Heart left ventricle (tissue), 16 donors: ENCODE results near the gene TMSB15A. TPM values are rescaled to one million over a fixed set of nuclear protein-coding genes. Genes with fewer than 3 reads are reported as not detected.
"Not testable (repeated sequence)": the region's sequence is repeated elsewhere in the genome, so short reads cannot be mapped to it uniquely, and the experiment has no call there.

Experiments
- ATAC-seq, 4 donors: fragments of 200-7000 bp; cut with Tn5 transposase; one replicate each; pipeline ENCODE4 v1.9.1; 2020 to 2022; ENCODE audit warnings: moderate library complexity in 4 of 4, mild to moderate bottlenecking in 3 of 4, moderate number of reproducible peaks in 1 of 4
- DNase-seq, 5 donors: peaks; one replicate each; pipeline ENCODE4 v3.0.0-alpha.2; 2020
- H3K27ac ChIP-seq, 12 donors: fragments of 200-600 bp; sonication (generic) in 4 of 12; one replicate each; pipeline versions ENCODE4 v1.5.0 to v1.8.0; 2016 to 2022; ENCODE audit warnings: mild to moderate bottlenecking in 2 of 12
- H3K27me3 ChIP-seq, 9 donors: fragments of 200-600 bp; sonication (generic) in 2 of 9; one replicate each; pipeline versions ENCODE4 v1.5.1 to v1.8.0; 2016 to 2022; ENCODE audit warnings: mild to moderate bottlenecking in 3 of 9
- H3K36me3 ChIP-seq, 9 donors: fragments of 200-600 bp; sonication (generic) in 2 of 9; one replicate each; pipeline versions ENCODE4 v1.5.0 to v1.8.0; 2018 to 2022; ENCODE audit warnings: mild to moderate bottlenecking in 2 of 9
- H3K4me1 ChIP-seq, 12 donors: fragments of 200-600 bp; sonication (generic) in 4 of 12; one replicate each; pipeline versions ENCODE4 v1.5.0 to v1.8.0; 2016 to 2022; ENCODE audit warnings: mild to moderate bottlenecking in 3 of 12
- H3K4me3 ChIP-seq, 12 donors: fragments of 200-600 bp; sonication (generic) in 4 of 12; one replicate each; pipeline versions ENCODE4 v1.5.0 to v1.8.0; 2017 to 2022; ENCODE audit warnings: mild to moderate bottlenecking in 9 of 12, moderate library complexity in 4 of 12
- H3K9me3 ChIP-seq, 12 donors: fragments of 200-600 bp; sonication (generic) in 4 of 12; one replicate each; pipeline versions ENCODE4 v1.5.0 to v1.8.0; 2016 to 2022; ENCODE audit warnings: mild to moderate bottlenecking in 1 of 12
- CTCF ChIP-seq, 12 donors: fragments of 200-600 bp; sonication (generic) in 4 of 12; IDR thresholded peaks; one replicate each; pipeline versions ENCODE4 v1.5.0 to v1.8.0; 2018 to 2022; ENCODE audit warnings: antibody characterized with exemption in 12 of 12, mild to moderate bottlenecking in 5 of 12
- POLR2A ChIP-seq, 2 donors: fragments of 450-650 bp; IDR thresholded peaks; one replicate each; pipeline ENCODE4 v1.6.1; 2017; ENCODE audit warnings: antibody characterized with exemption in 2 of 2, mild to moderate bottlenecking in 2 of 2, moderate library complexity in 2 of 2
- WGBS, 4 donors: extraction: QIAGEN DNeasy Blood & Tissue Kit in 2 of 4; methylation state at CpG; one replicate each; pipeline versions ENCODE4 v1.1.5 to v1.1.7; 2013 to 2018; 5-methylcytosine and 5-hydroxymethylcytosine counted together
- intact Hi-C, 10 donors: fragments of 100-400 bp; cut with DNase I; formaldehyde crosslinking; loops; one replicate each; pipeline versions ENCODE4 v1.11.1 to v1.14.2; 2022
- polyA plus RNA-seq, 2 donors: library from polyadenylated mRNA; stranded (reverse); fragments of 200-250 nt; gene quantifications; one replicate each; pipeline ENCODE4 v1.2.3, GENCODE V29; 2013
- total RNA-seq, 9 donors: library from RNA; depleted of rRNA in 2 of 9; stranded (reverse); fragments of >200 nt in 2 of 9; fragmentation: NEBNext Ultra II Directional in 3 of 9; extraction: Animal tissue kit (Norgen Biotek cat#: 25700) in 3 of 9; gene quantifications; one replicate each; pipeline versions ENCODE4 v1.1.0 to v1.2.4, GENCODE V29; 2016 to 2023
- donor health status: ischemic (EF 13 %, LVEDD 7.1; RV severe dilation, severe dysfunction).
- donor health status: healthy with polysubstance abuse.
- donor health status: DM: no; HTN: yes; CAD: no.
- donor health status: DM: no; HTN: no; CAD: no.
- donor health status: ischemic (EF 25% LVEDD 6.9; RV normal size, moderate dysfunction).
- donor health status: ischemic (EF 25% LVEDD 5.7; RV mildly dilated, moderate dysfunction).
- donor health status: healthy.
- donor health status: DM: yes; HTN: yes; CAD: no.
- donor health status: ischemic (EF 35%, LVEDD 5.7; RV mildly dilated, moderate dysfunction).
- donor health status: nonischemic (EF 11% LVEDD 7.7; RV severe dilation, severe dysfunction).
- donor health status: DM: yes; HTN: yes; CAD: no.
- donor health status: PGD.
- donor health status: ischemic (EF 29% LVEDD 5.4; RV normal size, mild dysfunction).
- donor health status: nonischemic (EF 23%, LVEDD 6.1; RV moderate dilation, normal function).

TMSB15A gene
- total and polyA plus RNA-seq, 11 donors = 0.12 to 1.3 (median 0.66) TPM; not detected in 6

GRCh38 chrX:102546828-102547493 lies 30.4 kb upstream of the TMSB15A start:
- peaks cover 0 to 48% (median 0%) of the 10 kb centered on the region in 9 donors for H3K27me3 ChIP-seq
- intact Hi-C loops = no loop called here
- peak overlapping the region in 7 of 12 donors; percentile 12 to 36 (median 24) for H3K4me3 ChIP-seq
- ATAC-seq (no peak), DNase-seq (no peak)
- H3K9me3 ChIP-seq = no peaks in the 10 kb centered on the region
- WGBS, 4 donors = 17 to 67% (median 31%) methylated on average over 29 to 35 of the region's 35 CpGs
- H3K27ac ChIP-seq = no peak overlapping the region
- TF ChIP-seq POLR2A (IDR thresholded peaks at IDR 0.05) (no peak), CTCF (IDR thresholded peaks at IDR 0.05) (no peak)
- H3K4me1 ChIP-seq = no peaks in the 10 kb centered on the region
- H3K36me3 ChIP-seq = no peaks in the 10 kb centered on the region

GRCh38 chrX:102546175-102546574 lies 29.6 kb upstream of the TMSB15A start:
- H3K9me3 ChIP-seq, H3K36me3 ChIP-seq, H3K27ac ChIP-seq, DNase-seq, H3K4me3 ChIP-seq, H3K4me1 ChIP-seq, intact Hi-C loops, ATAC-seq: not testable (repeated sequence)
- WGBS, 4 donors = 67 to 74% (median 69%) methylated on average over 5 of the region's 5 CpGs
- peaks cover 0 to 56% (median 0%) of the 10 kb centered on the region in 9 donors for H3K27me3 ChIP-seq

- H3K36me3 ChIP-seq = no peaks in the 10 kb centered on the region
- 61 to 87% (median 72%) methylated on average over 2 of the region's 2 CpGs for WGBS, 4 donors
- peaks cover 0 to 2% (median 0%) of the 10 kb centered on the region in 12 donors for H3K9me3 ChIP-seq
- intact Hi-C loops = no loop called here
- DNase-seq (no peak), ATAC-seq (no peak)
- no peak overlapping the region for H3K4me3 ChIP-seq
- no peak overlapping the region for H3K27ac ChIP-seq
- H3K4me1 ChIP-seq = no peaks in the 10 kb centered on the region
- TF ChIP-seq CTCF (IDR thresholded peaks at IDR 0.05) = no peak
- no peak for TF ChIP-seq POLR2A (IDR thresholded peaks at IDR 0.05)
- H3K27me3 ChIP-seq = peaks cover 0 to 19% (median 0%) of the 10 kb centered on the region in 9 donors
Measured at GRCh38 chrX:102535958-102536357, 19.4 kb upstream of the TMSB15A start.

DNA sequence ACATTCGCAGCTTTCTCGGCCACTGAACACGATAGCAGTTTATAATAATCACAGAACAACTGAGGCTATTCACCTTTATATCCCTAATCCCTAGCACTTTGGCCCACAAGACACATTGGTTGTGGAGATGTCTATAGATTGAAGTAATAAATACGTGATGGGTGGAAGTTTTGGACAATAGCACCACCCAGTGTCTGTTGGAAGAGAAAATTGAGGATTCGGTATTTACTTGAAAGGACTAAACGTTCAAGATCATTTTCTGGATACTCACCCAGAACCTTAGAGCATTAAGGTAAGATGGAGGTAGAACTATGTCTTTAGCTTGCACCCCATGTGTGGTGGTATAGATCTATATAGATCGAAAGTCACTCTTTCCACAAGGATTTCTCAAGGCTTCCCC lies 787 bp upstream of the TMSB15A start:
- no peak for ATAC-seq
- Histone ChIP-seq H3K9me3 (peaks cover 0 to 7% (median 0%) of the 10 kb centered on the region in 12 donors), H3K27me3 (peaks cover 0 to 66% (median 0%) of the 10 kb centered on the region in 9 donors)

More for the DNA sequence above, 787 bp upstream of the TMSB15A start:
- peaks cover 0 to 8% (median 0%) of the 10 kb centered on the region in 12 donors for H3K4me1 ChIP-seq
- intact Hi-C loops = no loop called here
- 42 to 59% (median 45%) methylated on average over 7 of the region's 7 CpGs for WGBS, 4 donors
- peak overlapping the region in 4 of 12 donors; percentile 32 to 51 (median 42) for H3K4me3 ChIP-seq
- TF ChIP-seq CTCF (IDR thresholded peaks at IDR 0.05) (peak in 2 of 12 donors; percentile 28 to 29), POLR2A (IDR thresholded peaks at IDR 0.05) (no peak)
- no peak overlapping the region for H3K27ac ChIP-seq
- DNase-seq = no peak
- no peaks in the 10 kb centered on the region for H3K36me3 ChIP-seq
